Kidney (tissue), 14 donors: ENCODE data around the gene ADH4. TPM values are rescaled to one million over a fixed set of nuclear protein-coding genes. Genes with fewer than 3 reads are reported as not detected.
"Not testable (repeated sequence)": the region's sequence is repeated elsewhere in the genome, so short reads cannot be mapped to it uniquely, and the experiment has no call there.

ENCODE experiments used
- DNase-seq, 5 donors: peaks; one replicate each; pipeline ENCODE4 v3.0.0-alpha.2; 2013 to 2020
- FAIRE-seq: peaks from 2 replicates; lab custom pipeline; 2012; peaks lifted over from hg19 to GRCh38; lab: Jason Lieb, UNC
- H3K27ac ChIP-seq, 2 donors: one replicate each; pipeline ENCODE4 v1.7.0; 2013; ENCODE audit warnings: low read depth in 2 of 2, low read length in 2 of 2, inconsistent platforms in 1 of 2
- H3K27me3 ChIP-seq: one replicate; pipeline ENCODE4 v1.7.1; 2013; ENCODE audit warnings: low read length, inconsistent platforms; ENCODE audit not compliant: control insufficient read depth, insufficient read depth
- H3K36me3 ChIP-seq, 3 donors: one replicate each; pipeline versions ENCODE4 v1.7.0 to v1.7.1; 2013; ENCODE audit warnings: low read length in 3 of 3, control low read depth in 1 of 3, inconsistent platforms in 1 of 3; ENCODE audit not compliant: insufficient read depth in 3 of 3, control insufficient read depth in 2 of 3
- H3K4me1 ChIP-seq, 3 donors: one replicate each; pipeline versions ENCODE4 v1.7.0 to v1.7.1; 2013; ENCODE audit warnings: low read length in 3 of 3, inconsistent platforms in 1 of 3, low read depth in 1 of 3; ENCODE audit not compliant: control insufficient read depth in 2 of 3, insufficient read depth in 2 of 3
- H3K4me3 ChIP-seq, 3 donors: one replicate each; pipeline versions ENCODE4 v1.7.0 to v1.8.1; 2013; ENCODE audit warnings: low read length in 3 of 3, control low read depth in 1 of 3, inconsistent platforms in 1 of 3
- H3K9ac ChIP-seq, 3 donors: one replicate each; pipeline versions ENCODE4 v1.7.0 to v1.7.1; 2013; ENCODE audit warnings: low read length in 3 of 3, control low read depth in 1 of 3, inconsistent platforms in 1 of 3
- H3K9me3 ChIP-seq, 3 donors: one replicate each; pipeline versions ENCODE4 v1.7.0 to v1.7.1; 2013; ENCODE audit warnings: low read length in 3 of 3, control low read depth in 1 of 3, inconsistent platforms in 1 of 3; ENCODE audit not compliant: control insufficient read depth in 2 of 3, insufficient read depth in 1 of 3
- intact Hi-C: fragments of 100-400 bp; cut with DNase I; formaldehyde crosslinking; loops from one replicate; pipeline ENCODE4 v1.11.1; 2022
- polyA plus RNA-seq: library from polyadenylated mRNA; stranded (reverse); fragments of 350-450 nt; fragmentation: Illumina TruSeq; extraction: RNeasy Lipid Tissue Mini Kit (QIAGEN cat#74804); gene quantifications from one replicate; pipeline ENCODE4 v1.2.3, GENCODE V29; 2014; ENCODE audit warnings: low read depth, low replicate concordance; ENCODE audit not compliant: insufficient read depth
- total RNA-seq: library from RNA; stranded (reverse); fragmentation: NEBNext Ultra II Directional; extraction: Animal tissue kit (Norgen Biotek cat#: 25700); gene quantifications from one replicate; pipeline ENCODE4 v1.2.1, GENCODE V29; 2021
- TF ChIP-seq, protein P1 (sequence below): IDR thresholded peaks from 3 replicates; pipeline ENCODE4 v1.5.1; 2012; ENCODE audit warnings: mild to moderate bottlenecking, moderate library complexity, borderline replicate concordance; ENCODE audit not compliant: insufficient read depth; ENCODE audit errors: extremely low read depth
- donor health status: control.
- donor health status: control.
- donor health status: control.
- donor health status: control.
- donor health status: control.
- donor health status: DM: yes; HTN: yes; CAD: no.
- donor health status: Normal renal cell carcinoma (clear cell type).

Gene ADH4
- total and polyA plus RNA-seq, 2 donors from 2014 or later, result 0.52 to 5.9 TPM

DNA sequence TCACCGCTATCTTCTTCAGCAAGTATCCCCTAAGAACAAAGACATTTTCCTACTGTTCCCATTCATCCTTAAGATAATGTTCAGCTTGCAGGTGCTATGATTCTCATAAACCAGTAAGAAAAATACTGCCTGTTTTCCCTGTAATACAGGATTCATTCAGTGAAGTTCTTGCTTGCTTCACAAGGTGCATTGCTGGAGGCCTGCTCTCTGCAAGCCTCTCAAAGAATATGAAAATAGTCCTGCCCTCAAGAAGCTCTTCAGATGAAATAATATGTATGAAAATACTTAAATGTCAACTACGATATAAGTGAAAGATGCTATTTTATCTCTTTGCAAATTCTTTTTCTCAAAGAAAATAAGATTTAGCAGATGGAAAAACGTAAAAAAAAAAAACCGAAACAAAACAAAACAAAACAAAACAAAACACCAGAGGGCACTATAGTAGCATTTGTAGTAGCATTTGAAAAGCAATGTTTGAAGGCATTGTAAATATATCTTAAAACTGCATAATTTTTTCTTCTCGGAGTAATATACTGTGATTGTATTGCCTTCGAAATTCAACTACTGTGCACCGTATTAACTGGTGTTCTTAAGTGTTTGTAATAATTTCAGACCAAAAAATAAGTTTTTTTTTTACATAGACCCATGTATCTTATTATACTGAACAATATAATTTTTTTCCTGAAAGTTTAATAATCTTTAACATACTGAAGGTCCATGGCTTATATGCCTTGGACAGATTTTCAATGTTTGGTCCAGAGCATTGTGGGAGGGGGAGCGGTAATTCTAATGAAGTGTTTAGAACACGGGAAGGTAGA, 26.0 kb downstream of the ADH4 start:
- intact Hi-C loops, result no loop called here
- peak; percentile 97 for FAIRE-seq

GRCh38 chr4:99117122-99117841, 26.8 kb downstream of the ADH4 start:
- intact Hi-C loops, FAIRE-seq, DNase-seq, H3K9me3 ChIP-seq, H3K4me1 ChIP-seq, H3K4me3 ChIP-seq, H3K27ac ChIP-seq, H3K36me3 ChIP-seq, H3K27me3 ChIP-seq, H3K9ac ChIP-seq: not testable (repeated sequence)

More for the DNA sequence above, 26.0 kb downstream of the ADH4 start:
- Histone ChIP-seq H3K9ac (no peak overlapping the region), H3K9me3 (no peaks in the 10 kb centered on the region), H3K36me3 (no peaks in the 10 kb centered on the region), H3K4me3 (no peak overlapping the region), H3K4me1 (no peaks in the 10 kb centered on the region), H3K27ac (no peak overlapping the region), H3K27me3 (no peaks in the 10 kb centered on the region)
- TF ChIP-seq, protein P1, sequence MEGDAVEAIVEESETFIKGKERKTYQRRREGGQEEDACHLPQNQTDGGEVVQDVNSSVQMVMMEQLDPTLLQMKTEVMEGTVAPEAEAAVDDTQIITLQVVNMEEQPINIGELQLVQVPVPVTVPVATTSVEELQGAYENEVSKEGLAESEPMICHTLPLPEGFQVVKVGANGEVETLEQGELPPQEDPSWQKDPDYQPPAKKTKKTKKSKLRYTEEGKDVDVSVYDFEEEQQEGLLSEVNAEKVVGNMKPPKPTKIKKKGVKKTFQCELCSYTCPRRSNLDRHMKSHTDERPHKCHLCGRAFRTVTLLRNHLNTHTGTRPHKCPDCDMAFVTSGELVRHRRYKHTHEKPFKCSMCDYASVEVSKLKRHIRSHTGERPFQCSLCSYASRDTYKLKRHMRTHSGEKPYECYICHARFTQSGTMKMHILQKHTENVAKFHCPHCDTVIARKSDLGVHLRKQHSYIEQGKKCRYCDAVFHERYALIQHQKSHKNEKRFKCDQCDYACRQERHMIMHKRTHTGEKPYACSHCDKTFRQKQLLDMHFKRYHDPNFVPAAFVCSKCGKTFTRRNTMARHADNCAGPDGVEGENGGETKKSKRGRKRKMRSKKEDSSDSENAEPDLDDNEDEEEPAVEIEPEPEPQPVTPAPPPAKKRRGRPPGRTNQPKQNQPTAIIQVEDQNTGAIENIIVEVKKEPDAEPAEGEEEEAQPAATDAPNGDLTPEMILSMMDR, result no peak
- DNase-seq, result peak in 2 of 5 donors; percentile 12 to 29

DNA sequence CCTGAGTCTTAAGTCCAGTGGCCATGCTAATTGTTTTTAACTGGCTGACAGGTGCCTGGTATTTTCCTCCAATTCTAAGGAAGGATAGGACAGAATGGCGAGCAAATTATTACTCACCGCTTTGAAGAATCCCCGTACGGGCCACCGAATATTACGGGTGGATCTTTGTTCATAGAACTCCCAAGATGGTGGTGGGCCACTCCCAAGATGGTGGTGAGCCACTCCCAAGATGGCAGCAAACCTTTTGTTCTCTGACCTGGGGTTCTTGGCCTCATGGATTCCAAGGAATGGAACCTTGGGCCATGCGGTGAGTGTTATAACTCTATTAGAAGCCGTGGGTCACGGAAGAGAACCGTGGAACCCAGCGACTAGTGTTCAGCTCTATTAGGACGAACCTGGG, 34.8 kb downstream of the ADH4 start:
- H3K4me1 ChIP-seq, intact Hi-C loops, H3K9me3 ChIP-seq, DNase-seq, H3K27me3 ChIP-seq, FAIRE-seq, H3K4me3 ChIP-seq, H3K9ac ChIP-seq, H3K36me3 ChIP-seq, H3K27ac ChIP-seq: not testable (repeated sequence)

DNA sequence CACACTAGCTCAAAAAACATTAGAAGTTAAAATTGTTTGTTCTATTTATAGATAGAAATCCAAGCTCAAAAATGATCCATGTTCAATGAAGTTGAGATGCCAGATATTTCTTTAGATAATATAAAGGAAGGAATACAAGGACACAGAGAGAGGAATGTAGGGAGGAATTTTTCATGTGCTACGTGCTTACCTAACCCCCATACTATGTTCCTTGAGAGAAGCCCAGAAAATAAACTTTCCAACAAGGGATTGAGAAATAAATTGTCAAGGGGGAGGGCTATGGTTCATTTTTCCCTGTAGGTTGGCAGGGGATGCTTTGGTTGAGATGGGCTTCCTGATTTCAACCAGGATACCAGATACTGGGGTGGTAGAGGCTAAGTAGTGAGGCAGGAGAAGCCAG, 39.9 kb downstream of the ADH4 start:
- TF ChIP-seq, protein P1, result no peak
- intact Hi-C loops, result no loop called here

More for the DNA sequence above, 39.9 kb downstream of the ADH4 start:
- DNase-seq, result no peak
- H3K27ac ChIP-seq, result no peak overlapping the region
- no peaks in the 10 kb centered on the region for H3K4me1 ChIP-seq
- H3K4me3 ChIP-seq, result no peak overlapping the region
- H3K36me3 ChIP-seq, result no peaks in the 10 kb centered on the region
- no peak for FAIRE-seq
- H3K9me3 ChIP-seq, result no peaks in the 10 kb centered on the region
- H3K27me3 ChIP-seq, result no peaks in the 10 kb centered on the region
- H3K9ac ChIP-seq, result no peak overlapping the region
